ENCODE results near the gene USP32. TPM values are rescaled to one million over a fixed set of nuclear protein-coding genes. Genes with fewer than 3 reads are reported as not detected.

USP32 gene
- total RNA-seq, 1 experiment from 2014 or later = 73.5 TPM

DNA sequence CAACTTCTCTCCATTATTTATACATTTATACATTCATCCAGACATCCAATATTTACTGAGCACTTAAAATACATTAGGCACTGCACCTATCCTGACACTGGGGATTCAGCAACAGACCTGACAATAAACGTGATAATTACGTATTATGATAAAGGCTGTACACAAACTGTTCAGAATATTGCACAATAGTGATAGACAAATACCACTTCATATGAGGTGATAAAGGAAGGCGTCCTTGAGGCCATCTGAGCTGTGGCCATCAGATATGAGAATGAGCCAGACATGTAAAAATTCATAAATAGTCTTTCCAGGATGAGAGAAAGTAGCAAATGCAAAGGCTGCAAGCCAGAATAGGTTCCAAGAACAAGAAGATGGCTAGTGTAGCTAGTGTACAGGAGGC, 8.6 kb downstream of the USP32 start:
- H2AK5ac ChIP-seq (ENCODE audit: insufficient read length, low read length) = no peak overlapping the region
- H3K4me2 ChIP-seq (ENCODE audit: insufficient read depth, insufficient read length, low read length) = no peak overlapping the region
- no peak overlapping the region for H4K91ac ChIP-seq (ENCODE audit: insufficient read length, low read depth, low read length)
- no CpG with 5 or more reads among the region's 3 CpGs for WGBS (ENCODE audit: extremely low coverage, insufficient read length, low lambda C conversion rate)
- Mint-ChIP-seq H3K27ac (peak overlapping the region; percentile 5 to 50 (median 8); a peak in 5 of 7 replicates), H3K9me3 (no peaks in the 10 kb centered on the region), H3K36me3 (ENCODE audit: insufficient read depth in 1 of 3, low read depth in 3 of 3) (peaks cover 0 to 6% (median 5%) of the 10 kb centered on the region in 3 experiments; a peak in 3 of 7 replicates), H3K27me3 (ENCODE audit: low read depth) (no peaks in the 10 kb centered on the region), H3K4me1 (peaks cover 49 to 56% of the 10 kb centered on the region in 2 experiments), H3K4me3 (no peak overlapping the region)
- peaks cover 10% of the 10 kb centered on the region for H3K4me1 ChIP-seq (ENCODE audit: insufficient read depth, low read length)
- no peak overlapping the region for H2BK20ac ChIP-seq (ENCODE audit: low read depth, low read length, poor library complexity, severe bottlenecking)
- H3K27me3 ChIP-seq (ENCODE audit: insufficient read depth, low read length) = no peaks in the 10 kb centered on the region
- no peaks in the 10 kb centered on the region for H3K79me1 ChIP-seq (ENCODE audit: insufficient read depth, low read depth, low read length, poor library complexity, severe bottlenecking)
- H3K56ac ChIP-seq (ENCODE audit: insufficient read length, low read depth, low read length) = no peak overlapping the region
- no peaks in the 10 kb centered on the region for H3K9me3 ChIP-seq (ENCODE audit: control insufficient read depth, low read depth, low read length)
- H3K27ac ChIP-seq (ENCODE audit: insufficient read length, low read depth, low read length) = no peak overlapping the region
- no peak overlapping the region for H3K18ac ChIP-seq (ENCODE audit: insufficient read length, low read depth, low read length)
- no peak overlapping the region for H3K23ac ChIP-seq (ENCODE audit: insufficient read length, low read depth, low read length)
- H2BK5ac ChIP-seq (ENCODE audit: insufficient read length, low read length) = peak overlapping the region; percentile 58
- H3K4ac ChIP-seq (ENCODE audit: low read depth, low read length) = no peak overlapping the region
- no peak overlapping the region for H2AFZ ChIP-seq (ENCODE audit: low read length)
- no peaks in the 10 kb centered on the region for H4K20me1 ChIP-seq (ENCODE audit: control insufficient read depth, insufficient read depth, insufficient read length)
- no peak overlapping the region for H3K9ac ChIP-seq (ENCODE audit: extremely low read depth, insufficient read length, low read length)
- H3K14ac ChIP-seq (ENCODE audit: insufficient read depth, low read length) = no peak overlapping the region
- peaks cover 23% of the 10 kb centered on the region; the same call in 1 of the 2 replicates for H3K79me2 ChIP-seq (ENCODE audit: insufficient read depth, low read length)
- H4K5ac ChIP-seq (ENCODE audit: insufficient read length, low read depth, low read length) = no peak overlapping the region
- no peak overlapping the region for H4K8ac ChIP-seq (replicated peaks; ENCODE audit: insufficient read length, low read depth, low read length)
- no peaks in the 10 kb centered on the region for H3K23me2 ChIP-seq (ENCODE audit: insufficient read length, low read depth, low read length, poor library complexity, severe bottlenecking)
- H3T11ph ChIP-seq (ENCODE audit: low read length) = no peak overlapping the region
- H2BK15ac ChIP-seq (ENCODE audit: low read depth, low read length) = no peak overlapping the region
- H2BK12ac ChIP-seq (ENCODE audit: insufficient read length, low read depth, low read length) = peak overlapping the region; percentile 45
- no peak for DNase-seq
- no peak overlapping the region for H2BK120ac ChIP-seq (ENCODE audit: low read depth, low read length, poor library complexity, severe bottlenecking)
- TF ChIP-seq, protein P1, sequence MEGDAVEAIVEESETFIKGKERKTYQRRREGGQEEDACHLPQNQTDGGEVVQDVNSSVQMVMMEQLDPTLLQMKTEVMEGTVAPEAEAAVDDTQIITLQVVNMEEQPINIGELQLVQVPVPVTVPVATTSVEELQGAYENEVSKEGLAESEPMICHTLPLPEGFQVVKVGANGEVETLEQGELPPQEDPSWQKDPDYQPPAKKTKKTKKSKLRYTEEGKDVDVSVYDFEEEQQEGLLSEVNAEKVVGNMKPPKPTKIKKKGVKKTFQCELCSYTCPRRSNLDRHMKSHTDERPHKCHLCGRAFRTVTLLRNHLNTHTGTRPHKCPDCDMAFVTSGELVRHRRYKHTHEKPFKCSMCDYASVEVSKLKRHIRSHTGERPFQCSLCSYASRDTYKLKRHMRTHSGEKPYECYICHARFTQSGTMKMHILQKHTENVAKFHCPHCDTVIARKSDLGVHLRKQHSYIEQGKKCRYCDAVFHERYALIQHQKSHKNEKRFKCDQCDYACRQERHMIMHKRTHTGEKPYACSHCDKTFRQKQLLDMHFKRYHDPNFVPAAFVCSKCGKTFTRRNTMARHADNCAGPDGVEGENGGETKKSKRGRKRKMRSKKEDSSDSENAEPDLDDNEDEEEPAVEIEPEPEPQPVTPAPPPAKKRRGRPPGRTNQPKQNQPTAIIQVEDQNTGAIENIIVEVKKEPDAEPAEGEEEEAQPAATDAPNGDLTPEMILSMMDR (conservative IDR thresholded peaks at IDR 0.05) = no peak
